ENCODE data around the gene PLIN5.

Gene PLIN5

DNA sequence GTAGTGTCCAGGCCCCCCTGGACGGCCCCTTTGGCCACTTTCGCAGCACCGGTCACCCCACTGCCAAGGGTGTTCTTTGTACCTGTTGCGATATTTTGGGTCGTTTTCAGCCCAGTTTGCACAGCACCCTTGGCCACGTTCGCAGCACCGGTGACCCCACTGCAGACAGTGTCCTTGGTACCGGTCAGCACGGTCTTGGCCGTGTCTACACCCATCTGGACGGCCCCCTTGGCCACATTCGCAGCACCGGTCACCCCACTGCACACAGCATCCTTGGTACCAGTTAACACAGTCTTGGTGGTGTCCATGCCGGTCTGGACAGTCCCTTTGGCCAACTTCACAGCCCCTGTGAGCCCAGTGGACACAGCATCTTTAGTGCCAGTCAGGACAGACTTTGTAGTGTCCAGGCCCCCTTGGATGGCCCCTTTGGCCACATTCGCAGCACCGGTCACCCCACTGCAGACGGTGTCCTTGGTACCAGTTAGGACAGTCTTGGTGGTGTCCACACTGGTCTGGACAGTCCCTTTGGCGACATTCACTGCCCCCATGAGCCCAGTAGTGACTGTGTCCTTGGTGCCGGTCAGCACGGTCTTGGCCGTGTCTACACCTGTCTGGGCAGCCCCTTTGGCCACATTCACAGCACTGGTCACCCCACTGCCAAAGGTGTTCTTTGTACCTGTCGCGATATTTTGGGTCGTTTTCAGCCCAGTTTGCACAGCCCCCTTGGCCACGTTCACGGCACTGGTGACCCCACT, 23.5 kb downstream of the PLIN5 start:
- Mint-ChIP-seq H3K36me3 (ENCODE audit: low read depth) (no peaks in the 10 kb centered on the region), H3K4me1 (ENCODE audit: low read depth) (peaks cover 4% of the 10 kb centered on the region), H3K9me3 (no peaks in the 10 kb centered on the region), H3K4me3 (no peak overlapping the region), H3K27me3 (no peaks in the 10 kb centered on the region), H3K27ac (no peak overlapping the region)

DNA sequence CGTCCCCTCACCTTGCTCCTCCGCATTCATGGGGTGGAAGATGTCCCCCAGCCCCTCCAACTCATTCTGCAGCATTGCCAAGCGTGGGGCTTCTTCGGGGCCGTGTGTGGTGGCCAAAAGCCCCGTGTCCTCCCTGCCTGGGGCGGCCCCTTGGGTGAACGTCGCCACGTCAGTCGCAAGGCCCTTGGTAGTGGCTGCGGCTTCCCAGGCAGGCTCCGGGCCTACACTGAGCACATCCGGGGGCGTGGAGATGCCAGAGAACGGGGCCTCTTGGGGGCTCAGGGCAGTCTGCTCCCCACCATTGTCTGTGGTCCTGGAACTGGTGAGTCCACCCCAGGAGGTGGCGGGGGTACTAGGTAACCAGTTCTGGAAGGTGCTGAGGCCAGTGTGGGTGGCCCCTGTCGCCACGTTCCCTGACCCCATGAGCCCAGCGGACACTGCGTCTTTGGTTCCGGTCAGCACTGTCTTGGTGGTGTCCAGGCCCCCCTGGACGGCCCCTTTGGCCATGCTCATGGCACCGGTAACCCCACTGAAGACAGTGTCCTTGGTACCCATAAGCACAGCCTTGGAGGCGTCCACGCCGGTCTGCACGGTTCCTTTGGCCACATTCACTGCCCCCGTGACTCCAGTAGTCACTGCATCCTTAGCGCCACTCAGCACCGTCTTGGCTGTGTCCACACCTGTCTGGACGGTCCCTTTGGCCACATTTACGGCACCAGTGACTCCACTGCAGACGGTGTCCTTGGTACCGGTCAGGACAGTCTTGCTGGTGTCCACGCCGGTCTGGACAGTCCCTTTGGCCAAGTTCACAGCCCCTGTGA, 24.4 kb downstream of the PLIN5 start:
- no peaks in the 10 kb centered on the region for H3K9me3 Mint-ChIP-seq
- no peak overlapping the region for H3K27ac Mint-ChIP-seq
- no peaks in the 10 kb centered on the region for H3K27me3 Mint-ChIP-seq
- peaks cover 8% of the 10 kb centered on the region for H3K36me3 Mint-ChIP-seq (ENCODE audit: low read depth)
- H3K4me1 Mint-ChIP-seq (ENCODE audit: low read depth): peaks cover 10% of the 10 kb centered on the region
- no peak overlapping the region for H3K4me3 Mint-ChIP-seq

DNA sequence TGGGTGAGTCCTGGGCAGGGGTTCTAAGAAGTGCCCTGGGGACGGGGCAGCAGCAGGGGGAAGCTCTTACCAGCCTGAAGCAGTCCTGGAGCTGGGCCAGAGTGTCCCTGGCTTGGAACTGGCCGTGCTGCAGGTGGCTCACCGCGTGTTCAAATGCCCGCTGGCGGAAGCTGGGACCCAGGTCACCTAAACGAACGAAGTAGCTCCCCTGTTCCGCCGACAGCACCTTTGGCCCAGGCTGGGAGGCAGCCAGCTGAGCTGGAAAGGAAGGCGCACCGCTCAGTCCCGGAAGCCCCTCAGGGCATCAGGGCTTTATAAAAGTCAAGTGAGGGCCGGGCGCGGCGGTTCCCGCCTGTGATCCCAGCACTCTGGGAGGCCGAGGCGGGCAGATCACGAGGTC, 26.3 kb downstream of the PLIN5 start:
- peaks cover 10% of the 10 kb centered on the region for H3K4me1 Mint-ChIP-seq (ENCODE audit: low read depth)
- H3K9me3 Mint-ChIP-seq: no peaks in the 10 kb centered on the region
- no peak overlapping the region for H3K27ac Mint-ChIP-seq
- H3K36me3 Mint-ChIP-seq (ENCODE audit: low read depth): peaks cover 11% of the 10 kb centered on the region
- H3K27me3 Mint-ChIP-seq: no peaks in the 10 kb centered on the region
- H3K4me3 Mint-ChIP-seq: no peak overlapping the region

DNA sequence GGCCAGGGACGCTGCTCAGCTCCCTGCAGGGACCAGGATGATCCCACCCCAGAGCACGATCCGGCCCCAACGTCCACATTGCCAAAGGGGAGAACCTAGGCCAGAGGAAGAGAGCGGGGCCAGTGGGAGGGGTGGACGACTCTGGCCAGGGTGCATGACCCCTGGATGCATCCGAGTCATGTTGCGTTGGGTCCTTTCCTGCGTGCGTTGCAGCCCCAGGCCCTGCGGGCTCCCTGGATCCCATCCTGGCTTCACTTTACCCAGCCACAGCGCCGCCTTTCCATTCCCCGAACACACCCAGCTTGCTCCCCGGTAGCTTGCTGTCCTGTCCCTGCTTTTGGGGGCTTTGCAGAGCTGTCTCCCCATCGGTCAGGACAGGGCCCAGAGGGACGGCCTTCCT, 27.2 kb downstream of the PLIN5 start:
- H3K4me3 Mint-ChIP-seq: no peak overlapping the region

DNA sequence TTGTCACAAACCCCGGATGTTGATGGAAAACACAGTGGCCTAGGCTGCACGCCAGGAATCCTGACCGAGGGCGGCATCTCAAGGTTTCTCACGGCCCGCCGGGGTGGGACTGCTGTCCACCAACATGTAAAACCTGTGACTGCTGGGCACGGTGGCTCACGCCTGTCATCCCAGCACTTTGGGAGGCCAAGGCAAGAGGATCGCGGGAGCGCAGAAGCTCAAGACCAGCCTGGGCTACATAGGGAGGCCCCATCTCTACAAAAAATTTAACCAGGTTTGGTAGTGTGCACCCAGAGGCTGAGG, 27.9 kb downstream of the PLIN5 start:
- peaks cover 11% of the 10 kb centered on the region for H3K36me3 Mint-ChIP-seq (ENCODE audit: low read depth)
- H3K4me1 Mint-ChIP-seq (ENCODE audit: low read depth): peaks cover 10% of the 10 kb centered on the region
- no peak overlapping the region for H3K27ac Mint-ChIP-seq
- H3K9me3 Mint-ChIP-seq: no peaks in the 10 kb centered on the region
- H3K4me3 Mint-ChIP-seq: no peak overlapping the region
- H3K27me3 Mint-ChIP-seq: no peaks in the 10 kb centered on the region

More for the DNA sequence above, 27.2 kb downstream of the PLIN5 start:
- Mint-ChIP-seq H3K27ac (no peak overlapping the region), H3K27me3 (no peaks in the 10 kb centered on the region), H3K9me3 (no peaks in the 10 kb centered on the region), H3K36me3 (ENCODE audit: low read depth) (peaks cover 11% of the 10 kb centered on the region), H3K4me1 (ENCODE audit: low read depth) (peaks cover 10% of the 10 kb centered on the region)

DNA sequence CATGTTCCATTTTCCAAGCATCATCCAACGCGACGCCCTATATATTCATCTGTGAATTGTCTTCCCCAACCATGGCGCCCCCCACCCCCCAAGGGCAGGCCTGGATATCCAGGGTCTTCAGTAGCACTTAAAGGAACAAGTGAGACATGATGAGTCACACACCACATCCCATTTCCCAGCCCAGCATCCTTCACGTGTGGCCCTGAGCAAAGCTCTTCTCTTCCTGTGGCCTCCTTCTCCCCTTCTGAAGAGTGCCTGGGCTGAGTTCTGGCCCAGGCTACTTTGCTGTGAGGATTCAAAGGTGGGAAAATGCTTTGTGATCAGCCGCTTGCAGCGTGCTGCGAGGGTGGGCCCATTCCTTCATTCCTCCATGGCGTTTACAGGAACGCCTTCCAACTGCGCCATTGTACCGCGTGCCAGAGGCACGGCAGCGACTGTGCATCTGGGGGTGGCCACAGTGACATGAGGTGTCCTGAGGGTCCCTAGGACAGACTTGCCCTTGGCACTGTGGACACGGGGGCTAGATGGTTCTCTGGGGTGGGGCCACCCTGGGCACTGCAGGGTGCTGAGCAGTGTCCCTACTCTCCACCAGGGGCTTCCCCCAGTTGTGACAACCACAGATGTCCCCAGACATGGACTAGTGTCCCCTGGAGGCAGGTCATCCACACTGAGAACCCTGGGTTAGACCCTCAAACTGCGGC, 28.4 kb downstream of the PLIN5 start:
- Mint-ChIP-seq H3K27ac (peak overlapping the region; percentile 21), H3K4me3 (no peak overlapping the region), H3K27me3 (no peaks in the 10 kb centered on the region), H3K9me3 (no peaks in the 10 kb centered on the region), H3K4me1 (ENCODE audit: low read depth) (peaks cover 10% of the 10 kb centered on the region), H3K36me3 (ENCODE audit: low read depth) (peaks cover 11% of the 10 kb centered on the region)

DNA sequence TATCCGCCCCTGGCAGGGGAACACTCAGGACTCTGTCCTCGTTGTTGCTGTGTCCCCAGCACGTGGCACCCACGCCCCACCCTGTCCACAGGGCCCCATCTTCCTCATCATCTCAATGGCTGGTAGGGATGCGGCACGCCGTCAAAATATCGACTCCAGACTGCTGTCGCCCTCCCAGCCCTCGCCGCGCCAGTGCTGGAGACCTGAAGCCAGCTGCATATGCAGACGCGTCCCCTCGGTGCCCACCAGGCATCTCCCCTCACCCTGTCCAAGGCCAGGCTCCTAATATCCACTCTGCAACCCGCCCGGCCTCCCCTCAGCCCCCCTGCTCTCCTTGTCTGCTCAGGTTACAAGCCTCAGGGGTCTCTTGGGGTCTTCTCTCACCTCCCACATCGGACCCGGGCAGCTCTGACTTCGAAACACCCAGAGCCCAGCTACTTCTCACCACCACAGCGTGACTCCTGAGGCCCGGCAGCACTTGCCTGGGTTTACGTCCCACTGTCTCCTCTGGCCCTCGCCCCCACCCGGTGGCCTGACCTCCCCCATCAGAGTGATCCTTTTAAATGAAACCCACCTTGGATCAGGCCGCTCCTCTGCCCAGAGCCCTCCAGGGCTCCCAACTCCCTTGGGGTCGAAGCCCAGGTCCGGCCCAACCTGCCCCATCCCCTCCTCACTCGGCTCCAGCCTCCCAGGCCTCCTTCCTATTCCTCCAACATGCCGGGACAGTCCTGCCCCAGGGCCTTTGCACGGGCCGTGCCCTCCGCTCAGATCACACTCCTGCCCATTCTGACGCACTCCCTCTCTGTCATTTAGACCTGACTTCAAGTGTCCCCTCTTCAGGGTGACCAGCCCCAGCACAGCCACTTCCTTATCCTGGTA, 29.2 kb downstream of the PLIN5 start:
- Mint-ChIP-seq H3K27ac (peak overlapping the region; percentile 21), H3K27me3 (no peaks in the 10 kb centered on the region), H3K36me3 (ENCODE audit: low read depth) (peaks cover 13% of the 10 kb centered on the region), H3K9me3 (no peaks in the 10 kb centered on the region), H3K4me1 (ENCODE audit: low read depth) (peaks cover 10% of the 10 kb centered on the region), H3K4me3 (no peak overlapping the region)

DNA sequence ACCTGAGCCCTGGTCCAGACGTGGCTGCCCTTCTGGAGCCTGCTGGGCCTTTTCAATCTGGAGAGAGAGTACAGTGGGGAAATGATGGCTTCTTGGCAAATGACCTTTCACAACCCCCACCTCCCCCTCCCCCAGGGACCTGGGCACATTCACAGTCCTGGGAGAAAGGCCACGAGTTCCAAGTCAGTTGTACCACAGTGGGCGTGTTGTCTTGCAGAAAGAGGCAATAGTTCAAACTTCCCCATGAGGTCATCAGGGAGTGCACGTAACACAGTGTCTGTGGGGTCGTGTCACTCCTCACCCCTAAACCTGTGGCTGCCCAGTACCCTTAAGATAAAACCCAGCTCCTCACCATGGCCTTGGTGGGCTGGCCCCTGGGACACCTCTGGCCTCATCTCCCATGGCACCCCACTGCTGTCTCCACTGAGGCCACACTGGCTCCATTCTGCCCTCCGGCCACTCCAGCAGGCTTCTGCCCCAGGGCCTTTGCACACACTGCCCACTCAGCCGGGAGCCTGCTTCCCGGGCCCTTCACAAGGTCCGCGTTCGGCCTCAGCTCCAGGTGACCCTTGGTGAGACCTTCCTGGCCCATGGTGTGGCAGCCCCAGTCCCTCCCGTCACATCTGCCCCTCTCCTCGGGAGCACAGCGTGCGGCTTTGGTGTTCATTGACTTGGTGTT, 30.0 kb downstream of the PLIN5 start:
- no peaks in the 10 kb centered on the region for H3K9me3 Mint-ChIP-seq
- peaks cover 14% of the 10 kb centered on the region for H3K36me3 Mint-ChIP-seq (ENCODE audit: low read depth)
- no peaks in the 10 kb centered on the region for H3K27me3 Mint-ChIP-seq
- H3K4me3 Mint-ChIP-seq: no peak overlapping the region
- H3K4me1 Mint-ChIP-seq (ENCODE audit: low read depth): peaks cover 10% of the 10 kb centered on the region
- no peak overlapping the region for H3K27ac Mint-ChIP-seq

DNA sequence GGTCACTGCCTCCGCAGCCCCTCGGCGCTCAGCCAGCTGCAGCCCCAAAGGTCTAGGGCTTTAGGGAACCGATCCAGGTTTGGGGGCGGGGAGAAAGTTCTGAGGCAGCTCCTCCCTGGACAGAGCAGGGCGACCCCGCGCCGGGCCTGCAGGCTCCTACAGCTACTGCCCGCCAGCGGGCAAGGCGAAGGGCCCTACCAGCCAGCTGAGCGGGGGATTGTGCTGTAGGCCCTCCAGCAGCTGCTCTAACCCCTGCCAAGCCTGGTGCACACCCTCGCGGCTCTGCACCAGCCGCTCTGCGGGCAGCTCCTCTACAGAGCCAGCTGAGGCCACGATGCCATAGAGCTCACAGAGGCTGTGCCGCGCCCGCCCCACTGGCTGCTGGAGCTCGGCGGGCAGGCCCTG, 30.7 kb downstream of the PLIN5 start:
- no peaks in the 10 kb centered on the region for H3K9me3 Mint-ChIP-seq
- no peak overlapping the region for H3K4me3 Mint-ChIP-seq
- peaks cover 10% of the 10 kb centered on the region for H3K4me1 Mint-ChIP-seq (ENCODE audit: low read depth)
- H3K36me3 Mint-ChIP-seq (ENCODE audit: low read depth): peaks cover 14% of the 10 kb centered on the region
- no peaks in the 10 kb centered on the region for H3K27me3 Mint-ChIP-seq
- H3K27ac Mint-ChIP-seq: no peak overlapping the region

DNA sequence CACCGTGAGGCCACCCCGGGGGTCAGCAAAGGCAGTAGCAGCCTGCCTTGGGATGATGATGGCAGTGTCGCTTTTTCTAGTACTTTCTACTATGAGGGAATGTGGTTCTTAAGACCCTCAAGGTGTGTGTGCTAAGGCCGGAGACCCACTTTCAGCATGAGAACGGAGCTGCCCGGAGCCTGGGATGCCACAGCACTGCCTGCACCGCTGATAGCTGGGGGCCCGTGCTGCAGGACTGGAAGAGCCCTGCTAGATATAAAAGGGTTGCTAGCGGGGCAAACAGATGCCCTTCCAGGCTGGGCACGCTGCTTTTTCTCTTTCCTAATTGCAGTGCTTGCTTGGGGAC, 31.2 kb downstream of the PLIN5 start:
- Mint-ChIP-seq H3K4me1 (ENCODE audit: low read depth) (peaks cover 10% of the 10 kb centered on the region), H3K27ac (no peak overlapping the region), H3K4me3 (no peak overlapping the region), H3K36me3 (ENCODE audit: low read depth) (peaks cover 14% of the 10 kb centered on the region), H3K9me3 (no peaks in the 10 kb centered on the region), H3K27me3 (no peaks in the 10 kb centered on the region)

DNA sequence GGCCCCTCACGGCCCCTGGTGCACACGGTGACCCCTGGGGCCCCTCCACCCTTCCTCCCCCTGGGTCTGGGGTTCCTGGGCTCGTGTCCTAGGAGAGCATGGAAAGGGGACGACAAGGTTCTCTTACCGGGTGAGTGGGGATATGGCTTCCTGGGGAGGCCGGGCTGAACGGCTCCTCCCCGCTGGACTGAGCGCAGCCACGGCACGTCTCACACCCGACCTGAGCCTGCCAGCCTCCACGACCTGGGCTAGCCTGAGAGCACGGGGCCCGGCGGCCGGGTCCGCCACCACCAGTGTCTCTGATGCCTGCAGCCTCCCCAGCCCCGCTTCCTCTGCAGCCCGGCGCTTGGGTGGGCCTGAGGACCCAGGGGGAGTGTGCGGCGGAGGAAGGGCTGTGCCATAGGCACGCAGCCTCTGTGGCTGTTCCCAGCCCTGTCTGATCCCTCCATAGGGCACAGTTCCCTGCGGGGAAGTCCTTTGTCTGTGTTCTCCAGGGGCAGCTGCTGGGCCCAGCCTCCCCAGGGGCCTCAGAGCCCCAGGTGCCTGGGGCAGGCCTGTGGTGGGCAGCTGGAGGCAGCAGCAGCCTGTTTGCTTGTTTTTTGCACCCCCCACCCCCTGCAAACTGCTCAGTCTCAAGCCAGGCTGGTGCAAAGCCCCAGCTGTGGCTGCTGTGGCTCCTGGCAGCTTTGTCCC, 31.7 kb downstream of the PLIN5 start:
- no peak overlapping the region for H3K27ac Mint-ChIP-seq
- no peaks in the 10 kb centered on the region for H3K27me3 Mint-ChIP-seq
- peaks cover 10% of the 10 kb centered on the region for H3K4me1 Mint-ChIP-seq (ENCODE audit: low read depth)
- H3K36me3 Mint-ChIP-seq (ENCODE audit: low read depth): peaks cover 14% of the 10 kb centered on the region
- H3K9me3 Mint-ChIP-seq: no peaks in the 10 kb centered on the region
- no peak overlapping the region for H3K4me3 Mint-ChIP-seq

DNA sequence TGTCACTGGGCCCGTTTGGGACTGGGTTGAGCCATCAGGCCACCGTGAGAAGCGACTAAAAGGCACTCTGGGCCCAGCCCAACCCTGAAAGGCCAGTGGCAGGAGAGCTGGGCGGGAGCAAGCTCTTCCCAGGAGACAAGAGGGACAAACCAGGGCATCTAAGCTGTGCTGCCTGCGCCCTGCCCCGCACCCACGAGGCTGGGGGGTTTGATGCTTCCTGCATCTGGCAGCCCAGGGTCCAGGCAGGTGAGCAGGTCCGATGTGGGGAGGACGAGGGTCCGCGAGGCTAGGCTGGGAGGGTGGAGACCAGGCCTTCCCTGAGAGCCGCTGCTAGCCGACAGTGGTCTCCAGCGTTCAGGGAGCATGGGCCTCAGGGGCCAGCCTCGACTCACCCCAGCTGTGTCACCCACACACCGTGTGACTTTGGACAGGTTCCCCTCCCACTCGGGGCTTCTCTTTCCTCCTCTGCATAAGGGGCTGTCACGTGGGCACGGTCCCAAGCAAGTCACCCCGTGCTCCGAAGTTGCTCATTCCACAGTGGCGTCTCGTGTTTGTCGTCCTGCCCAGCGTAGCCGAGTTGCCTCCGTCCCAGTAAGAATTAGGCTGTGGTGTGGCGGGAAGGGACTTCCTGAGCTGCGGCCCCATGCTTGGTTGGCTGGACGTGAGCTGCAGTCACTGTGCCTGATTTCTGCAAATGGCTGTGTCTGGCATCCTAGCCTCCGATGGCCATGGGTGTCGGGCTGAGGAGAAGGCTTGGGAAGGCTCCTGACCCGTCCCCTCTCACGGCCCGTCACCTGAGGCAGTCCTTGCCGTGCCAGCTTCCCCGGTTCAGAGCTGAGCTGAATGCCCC, 32.5 kb downstream of the PLIN5 start:
- H3K27me3 Mint-ChIP-seq: no peaks in the 10 kb centered on the region
- H3K36me3 Mint-ChIP-seq (ENCODE audit: low read depth): peaks cover 14% of the 10 kb centered on the region
- no peak overlapping the region for H3K4me3 Mint-ChIP-seq
- H3K9me3 Mint-ChIP-seq: no peaks in the 10 kb centered on the region
- peaks cover 10% of the 10 kb centered on the region for H3K4me1 Mint-ChIP-seq (ENCODE audit: low read depth)
- H3K27ac Mint-ChIP-seq: no peak overlapping the region

DNA sequence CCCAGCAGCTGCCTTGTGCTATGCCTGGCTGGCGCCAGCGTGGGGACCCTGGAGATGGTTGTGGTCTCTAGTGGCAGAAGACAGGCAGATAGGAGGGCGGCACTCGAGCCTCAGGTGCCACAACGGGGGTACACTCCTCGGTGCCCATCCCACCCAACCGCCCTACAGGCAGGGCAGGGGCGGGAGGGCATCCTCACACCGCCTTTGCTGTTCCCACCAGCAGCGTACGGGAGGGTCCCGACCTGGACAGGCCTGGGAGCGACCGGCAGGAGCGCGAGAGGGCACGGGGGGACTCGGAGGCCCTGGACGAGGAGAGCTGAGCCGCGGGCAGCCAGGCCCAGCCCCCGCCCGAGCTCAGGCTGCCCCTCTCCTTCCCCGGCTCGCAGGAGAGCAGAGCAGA, 33.3 kb downstream of the PLIN5 start:
- Mint-ChIP-seq H3K4me1 (ENCODE audit: low read depth) (peaks cover 8% of the 10 kb centered on the region), H3K9me3 (no peaks in the 10 kb centered on the region), H3K27ac (no peak overlapping the region), H3K36me3 (ENCODE audit: low read depth) (peaks cover 14% of the 10 kb centered on the region), H3K4me3 (no peak overlapping the region), H3K27me3 (no peaks in the 10 kb centered on the region)
